CD8-positive, alpha-beta memory T cell (primary cell): ENCODE results near the gene UBC. TPM values are rescaled to one million over a fixed set of nuclear protein-coding genes. Genes with fewer than 3 reads are reported as not detected.

ENCODE experiments used
- CTCF ChIA-PET: fragments of 350-600 bp; sonication (Branson Sonifier 250); formaldehyde crosslinking; loops from one replicate; lab custom pipeline; 2021; ENCODE audit warnings: antibody characterized with exemption; lab: Charles Lee
- POLR2A ChIA-PET: fragments of 350-600 bp; sonication (Branson Sonifier 250); formaldehyde crosslinking; loops from one replicate; lab custom pipeline; 2021; ENCODE audit warnings: antibody characterized with exemption; lab: Charles Lee
- DNase-seq, 5 donors: peaks; one replicate each; pipeline versions ENCODE4 v3.0.0 to v3.0.0-alpha.2; 2020 to 2022; ENCODE audit warnings: mixed read lengths in 1 of 5
- H3K27ac ChIP-seq: one replicate; pipeline ENCODE4 v1.7.0; 2013; ENCODE audit warnings: low read depth, mild to moderate bottlenecking, low read length, moderate library complexity
- H3K27me3 ChIP-seq: 2 replicates; pipeline ENCODE4 v1.7.0; 2013; ENCODE audit warnings: low read length, mild to moderate bottlenecking; ENCODE audit not compliant: insufficient read depth, poor library complexity, severe bottlenecking
- H3K36me3 ChIP-seq: 2 replicates; pipeline ENCODE4 v1.7.0; 2013; ENCODE audit warnings: mild to moderate bottlenecking, low read length, moderate library complexity; ENCODE audit not compliant: insufficient read depth
- H3K4me1 ChIP-seq: 2 replicates; pipeline ENCODE4 v1.7.0; 2013; ENCODE audit warnings: mild to moderate bottlenecking, low read length, moderate library complexity; ENCODE audit not compliant: insufficient read depth
- H3K4me3 ChIP-seq: 2 replicates; pipeline ENCODE4 v1.7.0; 2013; ENCODE audit warnings: mild to moderate bottlenecking, low read length
- H3K9me3 ChIP-seq: 2 replicates; pipeline ENCODE4 v1.7.0; 2013; ENCODE audit warnings: mild to moderate bottlenecking, low read length
- H3K27ac Mint-ChIP-seq, 8 donors: one replicate each; pipeline ENCODE4 v1.8.0; 2020 to 2021; ENCODE audit warnings: mixed read lengths in 8 of 8, mild to moderate bottlenecking in 6 of 8, inconsistent platforms in 3 of 8, moderate library complexity in 3 of 8
- H3K27me3 Mint-ChIP-seq, 2 donors: one replicate each; pipeline ENCODE4 v1.8.0; 2020 to 2021; ENCODE audit warnings: mixed read lengths in 2 of 2, mild to moderate bottlenecking in 1 of 2, moderate library complexity in 1 of 2
- H3K36me3 Mint-ChIP-seq, 3 donors: one replicate each; pipeline ENCODE4 v1.8.0; 2020 to 2021; ENCODE audit warnings: mixed read lengths in 3 of 3, inconsistent platforms in 1 of 3, mild to moderate bottlenecking in 1 of 3
- H3K4me1 Mint-ChIP-seq, 3 donors: one replicate each; pipeline ENCODE4 v1.8.0; 2020 to 2021; ENCODE audit warnings: mixed read lengths in 3 of 3, inconsistent platforms in 1 of 3, mild to moderate bottlenecking in 1 of 3
- H3K4me3 Mint-ChIP-seq, 7 donors: one replicate each; pipeline ENCODE4 v1.8.0; 2020 to 2021; ENCODE audit warnings: mixed read lengths in 7 of 7, mild to moderate bottlenecking in 6 of 7, moderate library complexity in 4 of 7, inconsistent platforms in 2 of 7
- H3K9me3 Mint-ChIP-seq, 5 donors: one replicate each; pipeline ENCODE4 v1.8.0; 2020 to 2022; ENCODE audit warnings: mixed read lengths in 5 of 5, mild to moderate bottlenecking in 3 of 5, moderate library complexity in 2 of 5, inconsistent platforms in 1 of 5
- polyA plus RNA-seq: library from polyadenylated mRNA; unstranded; fragments of 300-500 nt; fragmentation: Illumina TruSeq; gene quantifications from one replicate; pipeline ENCODE4 v1.2.3, GENCODE V29; 2021
- total RNA-seq, 2 experiments: library from RNA; stranded (reverse); gene quantifications; one replicate each; pipeline ENCODE4 v1.2.3, GENCODE V29; 2021

Gene UBC
- total and polyA plus RNA-seq, 3 experiments from 2014 or later, result 839 to 1,913 (median 849) TPM

GRCh38 chr12:124952295-124952694, 37.8 kb upstream of the UBC start:
- no peaks in the 10 kb centered on the region for H3K27me3 ChIP-seq
- no peaks in the 10 kb centered on the region for H3K9me3 Mint-ChIP-seq
- no peaks in the 10 kb centered on the region for H3K27me3 Mint-ChIP-seq
- peaks cover 4 to 81% (median 14%) of the 10 kb centered on the region in 3 donors for H3K36me3 Mint-ChIP-seq
- H3K36me3 ChIP-seq, result peaks cover 11% of the 10 kb centered on the region
- H3K4me1 ChIP-seq, result no peaks in the 10 kb centered on the region
- H3K4me1 Mint-ChIP-seq, result peaks cover 0 to 1% (median 0%) of the 10 kb centered on the region in 3 donors
- DNase-seq, result no peak
- H3K27ac ChIP-seq, result no peak overlapping the region
- H3K4me3 ChIP-seq, result no peak overlapping the region
- POLR2A ChIA-PET, result no interaction called here
- no peaks in the 10 kb centered on the region for H3K9me3 ChIP-seq
- no peak overlapping the region for H3K4me3 Mint-ChIP-seq
- CTCF ChIA-PET, result interaction anchor here (1.2 to 2.6 kb wide), 2 partner anchors 12 to 46 kb away, joined by 3 to 13 read pairs; no protein-coding TSS in a partner anchor
- peak overlapping the region in 1 of 8 donors; percentile 42 for H3K27ac Mint-ChIP-seq

GRCh38 chr12:124949779-124950728, 35.6 kb upstream of the UBC start:
- Mint-ChIP-seq H3K27me3 (no peaks in the 10 kb centered on the region), H3K4me1 (peaks cover 0 to 1% (median 0%) of the 10 kb centered on the region in 3 donors), H3K27ac (peak overlapping the region in 3 of 8 donors; percentile 3 to 66 (median 15)), H3K36me3 (peaks cover 4 to 78% (median 17%) of the 10 kb centered on the region in 3 donors), H3K4me3 (no peak overlapping the region), H3K9me3 (no peaks in the 10 kb centered on the region)
- Histone ChIP-seq H3K27me3 (no peaks in the 10 kb centered on the region), H3K4me1 (no peaks in the 10 kb centered on the region), H3K36me3 (peaks cover 11% of the 10 kb centered on the region), H3K27ac (no peak overlapping the region), H3K4me3 (no peak overlapping the region), H3K9me3 (no peaks in the 10 kb centered on the region)
- ChIA-PET POLR2A (no interaction called here), CTCF (interaction anchor here (1.5 to 2.6 kb wide), 2 partner anchors 9 to 50 kb away, joined by 3 to 13 read pairs; no protein-coding TSS in a partner anchor)
- no peak for DNase-seq

GRCh38 chr12:124949066-124949465, 34.6 kb upstream of the UBC start:
- Mint-ChIP-seq H3K9me3 (no peaks in the 10 kb centered on the region), H3K27ac (no peak overlapping the region), H3K4me1 (peaks cover 0 to 1% (median 0%) of the 10 kb centered on the region in 3 donors), H3K36me3 (peaks cover 4 to 71% (median 16%) of the 10 kb centered on the region in 3 donors), H3K27me3 (no peaks in the 10 kb centered on the region), H3K4me3 (no peak overlapping the region)
- H3K4me3 ChIP-seq, result no peak overlapping the region
- CTCF ChIA-PET, result interaction anchor here (1.5 kb wide), 1 partner anchor 49 kb away, joined by 3 read pairs; no protein-coding TSS in a partner anchor
- H3K9me3 ChIP-seq, result no peaks in the 10 kb centered on the region
- no peak overlapping the region for H3K27ac ChIP-seq
- H3K27me3 ChIP-seq, result no peaks in the 10 kb centered on the region
- H3K36me3 ChIP-seq, result peaks cover 8% of the 10 kb centered on the region
- no peak for DNase-seq
- POLR2A ChIA-PET, result no interaction called here
- no peaks in the 10 kb centered on the region for H3K4me1 ChIP-seq

GRCh38 chr12:124947561-124948398, 33.3 kb upstream of the UBC start:
- Histone ChIP-seq H3K4me1 (no peaks in the 10 kb centered on the region), H3K27ac (no peak overlapping the region), H3K9me3 (no peaks in the 10 kb centered on the region), H3K4me3 (no peak overlapping the region), H3K36me3 (peaks cover 8% of the 10 kb centered on the region), H3K27me3 (no peaks in the 10 kb centered on the region)
- Mint-ChIP-seq H3K27ac (peak overlapping the region in 1 of 8 donors; percentile 32), H3K4me3 (no peak overlapping the region), H3K4me1 (peaks cover 0 to 1% (median 0%) of the 10 kb centered on the region in 3 donors), H3K9me3 (no peaks in the 10 kb centered on the region), H3K27me3 (no peaks in the 10 kb centered on the region), H3K36me3 (peaks cover 4 to 65% (median 15%) of the 10 kb centered on the region in 3 donors)
- ChIA-PET POLR2A (no interaction called here), CTCF (no interaction called here)
- DNase-seq, result no peak

GRCh38 chr12:124947013-124947412, 32.6 kb upstream of the UBC start:
- H3K4me3 Mint-ChIP-seq, result no peak overlapping the region
- no peaks in the 10 kb centered on the region for H3K27me3 Mint-ChIP-seq
- H3K4me1 ChIP-seq, result no peaks in the 10 kb centered on the region
- H3K27ac Mint-ChIP-seq, result peak overlapping the region in 1 of 8 donors; percentile 9
- H3K4me1 Mint-ChIP-seq, result peaks cover 0 to 1% (median 0%) of the 10 kb centered on the region in 3 donors
- H3K36me3 Mint-ChIP-seq, result peaks cover 4 to 62% (median 15%) of the 10 kb centered on the region in 3 donors
- no peaks in the 10 kb centered on the region for H3K27me3 ChIP-seq
- no peaks in the 10 kb centered on the region for H3K9me3 ChIP-seq
- no peak overlapping the region for H3K27ac ChIP-seq
- H3K36me3 ChIP-seq, result peaks cover 8% of the 10 kb centered on the region
- DNase-seq, result no peak
- POLR2A ChIA-PET, result no interaction called here
- H3K9me3 Mint-ChIP-seq, result no peaks in the 10 kb centered on the region
- CTCF ChIA-PET, result no interaction called here
- no peak overlapping the region for H3K4me3 ChIP-seq

GRCh38 chr12:124946447-124946793, 32.0 kb upstream of the UBC start:
- ChIA-PET POLR2A (no interaction called here), CTCF (interaction anchor here (17.0 kb wide), 1 partner anchor 32 kb away, joined by 711 read pairs; the partner anchor contains the start of gene UBC)
- H3K36me3 Mint-ChIP-seq, result peaks cover 4 to 57% (median 15%) of the 10 kb centered on the region in 3 donors
- no peak overlapping the region for H3K4me3 Mint-ChIP-seq
- H3K27ac Mint-ChIP-seq, result peak overlapping the region in 2 of 8 donors; percentile 21 to 25
- H3K36me3 ChIP-seq, result peaks cover 8% of the 10 kb centered on the region
- no peak overlapping the region for H3K4me3 ChIP-seq
- no peaks in the 10 kb centered on the region for H3K27me3 Mint-ChIP-seq
- no peaks in the 10 kb centered on the region for H3K4me1 ChIP-seq
- H3K9me3 Mint-ChIP-seq, result no peaks in the 10 kb centered on the region
- no peaks in the 10 kb centered on the region for H3K27me3 ChIP-seq
- no peaks in the 10 kb centered on the region for H3K9me3 ChIP-seq
- H3K27ac ChIP-seq, result no peak overlapping the region
- peaks cover 0 to 1% (median 0%) of the 10 kb centered on the region in 3 donors for H3K4me1 Mint-ChIP-seq
- no peak for DNase-seq

GRCh38 chr12:124941170-124941527, 26.7 kb upstream of the UBC start:
- Mint-ChIP-seq H3K27me3 (no peaks in the 10 kb centered on the region), H3K27ac (no peak overlapping the region), H3K9me3 (no peaks in the 10 kb centered on the region), H3K4me3 (no peak overlapping the region), H3K36me3 (peaks cover 2 to 17% (median 5%) of the 10 kb centered on the region in 3 donors), H3K4me1 (peaks cover 0 to 8% (median 4%) of the 10 kb centered on the region in 3 donors)
- POLR2A ChIA-PET, result interaction anchor here (0.6 to 4.3 kb wide), 5 partner anchors 13 to 53 kb away, joined by 6 to 224 read pairs (median 23); partner anchors contain the start of gene UBC
- CTCF ChIA-PET, result interaction anchor here (1.2 to 17.0 kb wide), 9 partner anchors 10 to 148 kb away, joined by 3 to 711 read pairs (median 6); partner anchors contain the start of gene UBC
- peak overlapping the region; percentile 80 for H3K27ac ChIP-seq
- H3K9me3 ChIP-seq, result no peaks in the 10 kb centered on the region
- H3K27me3 ChIP-seq, result no peaks in the 10 kb centered on the region
- DNase-seq, result no peak
- H3K4me3 ChIP-seq, result peak overlapping the region; percentile 72
- H3K36me3 ChIP-seq, result no peaks in the 10 kb centered on the region
- H3K4me1 ChIP-seq, result peaks cover 24% of the 10 kb centered on the region
